Naive B cell (primary cell): ENCODE data around the gene UBE2E2. TPM values are rescaled to one million over a fixed set of nuclear protein-coding genes. Genes with fewer than 3 reads are reported as not detected.
A peak's percentile ranks its signal among the peaks of the same experiment; 100 is the strongest.
"Not testable (repeated sequence)": the region's sequence is repeated elsewhere in the genome, so short reads cannot be mapped to it uniquely, and the experiment has no call there.

Experiments
- ATAC-seq, 2 donors: fragments of 150-1000 bp; cut with Tn5 transposase; 2 replicates each; pipeline ENCODE4 v1.10.0; 2021; ENCODE audit warnings: low read depth in 2 of 2, mild to moderate bottlenecking in 2 of 2, moderate library complexity in 2 of 2
- DNase-seq: peaks from one replicate; pipeline ENCODE4 v3.0.0; 2022
- H3K27ac Mint-ChIP-seq, 6 donors: one replicate each; pipeline ENCODE4 v1.8.0; 2020 to 2022; ENCODE audit warnings: mild to moderate bottlenecking in 6 of 6, mixed read lengths in 6 of 6, moderate library complexity in 5 of 6, inconsistent platforms in 2 of 6
- H3K27me3 Mint-ChIP-seq, 3 donors: one replicate each; pipeline ENCODE4 v1.8.0; 2021 to 2022; ENCODE audit warnings: mixed read lengths in 3 of 3, mild to moderate bottlenecking in 1 of 3
- H3K36me3 Mint-ChIP-seq, 2 donors: one replicate each; pipeline ENCODE4 v1.8.0; 2020 to 2022; ENCODE audit warnings: mixed read lengths in 2 of 2, inconsistent platforms in 1 of 2, mild to moderate bottlenecking in 1 of 2
- H3K4me1 Mint-ChIP-seq, 3 donors: one replicate each; pipeline ENCODE4 v1.8.0; 2020 to 2022; ENCODE audit warnings: mixed read lengths in 3 of 3, inconsistent platforms in 1 of 3, mild to moderate bottlenecking in 1 of 3, moderate library complexity in 1 of 3
- H3K4me3 Mint-ChIP-seq, 8 donors: one replicate each; pipeline ENCODE4 v1.8.0; 2020 to 2022; ENCODE audit warnings: mild to moderate bottlenecking in 8 of 8, mixed read lengths in 8 of 8, moderate library complexity in 8 of 8, inconsistent platforms in 2 of 8
- H3K9me3 Mint-ChIP-seq, 7 donors: one replicate each; pipeline ENCODE4 v1.8.0; 2020 to 2022; ENCODE audit warnings: mixed read lengths in 7 of 7, mild to moderate bottlenecking in 5 of 7, inconsistent platforms in 2 of 7, moderate library complexity in 1 of 7
- polyA plus RNA-seq, 6 donors: library from polyadenylated mRNA; unstranded; fragments of 300-500 nt; fragmentation: Illumina TruSeq; gene quantifications; one replicate each; pipeline ENCODE4 v1.2.3, GENCODE V29; 2021; ENCODE audit warnings: low read depth in 6 of 6

Gene UBE2E2
- polyA plus RNA-seq, 6 donors from 2014 or later, result 101 to 162 (median 121) TPM

- Mint-ChIP-seq H3K4me1 (peaks cover 0 to 7% (median 0%) of the 10 kb centered on the region in 3 donors), H3K36me3 (peaks cover 10 to 16% of the 10 kb centered on the region in 2 donors), H3K27me3 (peaks cover 0 to 13% (median 5%) of the 10 kb centered on the region in 3 donors), H3K4me3 (no peak overlapping the region), H3K27ac (no peak overlapping the region), H3K9me3 (peaks cover 9 to 17% (median 13%) of the 10 kb centered on the region in 7 donors)
- ATAC-seq (no peak), DNase-seq (no peak)
These were observed 31.1 kb upstream of the UBE2E2 start for GRCh38 chr3:23172059-23172458.

GRCh38 chr3:23174426-23175039 lies 28.6 kb upstream of the UBE2E2 start:
- Mint-ChIP-seq H3K4me3 (no peak overlapping the region), H3K9me3 (peaks cover 9 to 21% (median 15%) of the 10 kb centered on the region in 7 donors), H3K36me3 (peaks cover 15 to 18% of the 10 kb centered on the region in 2 donors), H3K4me1 (peaks cover 0 to 7% (median 0%) of the 10 kb centered on the region in 3 donors), H3K27ac (no peak overlapping the region), H3K27me3 (peaks cover 0 to 9% (median 5%) of the 10 kb centered on the region in 3 donors)
- ATAC-seq (no peak), DNase-seq (no peak)

- Mint-ChIP-seq H3K4me1 (peaks cover 0 to 7% (median 0%) of the 10 kb centered on the region in 3 donors), H3K36me3 (peaks cover 5 to 8% of the 10 kb centered on the region in 2 donors), H3K27ac (no peak overlapping the region), H3K4me3 (no peak overlapping the region), H3K9me3 (peaks cover 2 to 11% (median 7%) of the 10 kb centered on the region in 7 donors), H3K27me3 (peaks cover 0 to 5% (median 0%) of the 10 kb centered on the region in 3 donors)
- no peak for DNase-seq
- no peak for ATAC-seq
These were observed 27.6 kb upstream of the UBE2E2 start for GRCh38 chr3:23175341-23176083.

- DNase-seq, H3K27ac Mint-ChIP-seq, H3K4me3 Mint-ChIP-seq, H3K36me3 Mint-ChIP-seq, H3K4me1 Mint-ChIP-seq, H3K9me3 Mint-ChIP-seq, H3K27me3 Mint-ChIP-seq, ATAC-seq: not testable (repeated sequence)
These were observed 26.3 kb upstream of the UBE2E2 start for GRCh38 chr3:23176839-23177238.

- ATAC-seq (no peak), DNase-seq (no peak)
- Mint-ChIP-seq H3K4me3 (no peak overlapping the region), H3K36me3 (no peaks in the 10 kb centered on the region), H3K27ac (peak overlapping the region in 1 of 6 donors; percentile 18), H3K9me3 (no peaks in the 10 kb centered on the region), H3K27me3 (no peaks in the 10 kb centered on the region), H3K4me1 (peaks cover 0 to 14% (median 5%) of the 10 kb centered on the region in 3 donors)
These were observed 20.1 kb upstream of the UBE2E2 start for GRCh38 chr3:23182996-23183513.

- Mint-ChIP-seq H3K27me3 (no peaks in the 10 kb centered on the region), H3K27ac (no peak overlapping the region), H3K4me3 (no peak overlapping the region), H3K4me1 (peaks cover 0 to 14% (median 5%) of the 10 kb centered on the region in 3 donors), H3K9me3 (no peaks in the 10 kb centered on the region), H3K36me3 (no peaks in the 10 kb centered on the region)
- ATAC-seq (peak in 1 of 2 donors; percentile 40), DNase-seq (no peak)
These were observed 19.4 kb upstream of the UBE2E2 start for GRCh38 chr3:23183731-23184130.

- Mint-ChIP-seq H3K4me1 (peaks cover 5 to 21% (median 11%) of the 10 kb centered on the region in 3 donors), H3K36me3 (no peaks in the 10 kb centered on the region), H3K27ac (peak overlapping the region in 1 of 6 donors; percentile 16), H3K9me3 (no peaks in the 10 kb centered on the region), H3K4me3 (no peak overlapping the region), H3K27me3 (no peaks in the 10 kb centered on the region)
- ATAC-seq, result no peak
- DNase-seq, result no peak
These were observed 17.3 kb upstream of the UBE2E2 start for GRCh38 chr3:23185861-23186260.

- ATAC-seq, result no peak
- H3K9me3 Mint-ChIP-seq, result no peaks in the 10 kb centered on the region
- H3K27me3 Mint-ChIP-seq, result peaks cover 0 to 6% (median 6%) of the 10 kb centered on the region in 3 donors
- H3K27ac Mint-ChIP-seq, result no peak overlapping the region
- no peak overlapping the region for H3K4me3 Mint-ChIP-seq
- no peak for DNase-seq
- peaks cover 5 to 12% (median 6%) of the 10 kb centered on the region in 3 donors for H3K4me1 Mint-ChIP-seq
- no peaks in the 10 kb centered on the region for H3K36me3 Mint-ChIP-seq
These were observed 13.9 kb upstream of the UBE2E2 start for GRCh38 chr3:23189187-23189586.

GRCh38 chr3:23192816-23193215 lies 10.3 kb upstream of the UBE2E2 start:
- no peak overlapping the region for H3K27ac Mint-ChIP-seq
- H3K27me3 Mint-ChIP-seq, result peaks cover 0 to 6% (median 6%) of the 10 kb centered on the region in 3 donors
- no peaks in the 10 kb centered on the region for H3K36me3 Mint-ChIP-seq
- no peak overlapping the region for H3K4me3 Mint-ChIP-seq
- ATAC-seq (no peak), DNase-seq (no peak)
- H3K4me1 Mint-ChIP-seq, result peaks cover 6 to 9% (median 6%) of the 10 kb centered on the region in 3 donors
- no peaks in the 10 kb centered on the region for H3K9me3 Mint-ChIP-seq

GRCh38 chr3:23193831-23194230 lies 9.3 kb upstream of the UBE2E2 start:
- H3K4me1 Mint-ChIP-seq, result peaks cover 6 to 9% (median 8%) of the 10 kb centered on the region in 3 donors
- H3K27me3 Mint-ChIP-seq, result peaks cover 0 to 6% (median 6%) of the 10 kb centered on the region in 3 donors
- H3K4me3 Mint-ChIP-seq, result no peak overlapping the region
- DNase-seq (no peak), ATAC-seq (no peak)
- no peak overlapping the region for H3K27ac Mint-ChIP-seq
- no peaks in the 10 kb centered on the region for H3K36me3 Mint-ChIP-seq
- no peaks in the 10 kb centered on the region for H3K9me3 Mint-ChIP-seq

GRCh38 chr3:23198801-23199200 lies 4.3 kb upstream of the UBE2E2 start:
- Mint-ChIP-seq H3K4me1 (peaks cover 18 to 21% (median 19%) of the 10 kb centered on the region in 3 donors), H3K27me3 (peaks cover 0 to 5% (median 0%) of the 10 kb centered on the region in 3 donors), H3K4me3 (peak overlapping the region in 1 of 8 donors; percentile 88), H3K9me3 (no peaks in the 10 kb centered on the region), H3K27ac (peak overlapping the region in 1 of 6 donors; percentile 11), H3K36me3 (peaks cover 0 to 5% of the 10 kb centered on the region in 2 donors)
- DNase-seq (no peak), ATAC-seq (no peak)

GRCh38 chr3:23199649-23200048 lies 3.5 kb upstream of the UBE2E2 start:
- Mint-ChIP-seq H3K36me3 (peaks cover 0 to 8% of the 10 kb centered on the region in 2 donors), H3K4me1 (peaks cover 27 to 30% (median 27%) of the 10 kb centered on the region in 3 donors), H3K27ac (no peak overlapping the region), H3K4me3 (peak overlapping the region in 1 of 8 donors; percentile 88), H3K9me3 (no peaks in the 10 kb centered on the region), H3K27me3 (no peaks in the 10 kb centered on the region)
- ATAC-seq (no peak), DNase-seq (no peak)

- Mint-ChIP-seq H3K27ac (peak overlapping the region in 4 of 6 donors; percentile 34 to 97 (median 52)), H3K36me3 (peaks cover 0 to 8% of the 10 kb centered on the region in 2 donors), H3K9me3 (no peaks in the 10 kb centered on the region), H3K4me3 (peak overlapping the region; percentile 38 to 98 (median 88)), H3K27me3 (no peaks in the 10 kb centered on the region), H3K4me1 (peaks cover 29 to 37% (median 36%) of the 10 kb centered on the region in 3 donors)
- DNase-seq (no peak), ATAC-seq (no peak)
These were observed 1.8 kb upstream of the UBE2E2 start for GRCh38 chr3:23201154-23201838.
